GM18505 (cell line): ENCODE measurements around the gene SLC2A8.

Source experiments
- ATAC-seq: cut with Tn5 transposase; IDR thresholded peaks from one replicate; pipeline ENCODE4 v1.9.1; 2021; ENCODE audit not compliant: unreplicated experiment
- POLR2A ChIP-seq: IDR thresholded peaks from 4 replicates; pipeline ENCODE4 v1.6.1; 2011; ENCODE audit warnings: borderline replicate concordance; ENCODE audit not compliant: insufficient read depth, insufficient read length; ENCODE audit errors: extremely low read depth

The SLC2A8 gene

GRCh38 chr9:127457191-127457878, 60.4 kb downstream of the SLC2A8 start:
- no peak for TF ChIP-seq POLR2A
- no peak for ATAC-seq
